ENCODE data around the gene PALM2AKAP2.

DNA sequence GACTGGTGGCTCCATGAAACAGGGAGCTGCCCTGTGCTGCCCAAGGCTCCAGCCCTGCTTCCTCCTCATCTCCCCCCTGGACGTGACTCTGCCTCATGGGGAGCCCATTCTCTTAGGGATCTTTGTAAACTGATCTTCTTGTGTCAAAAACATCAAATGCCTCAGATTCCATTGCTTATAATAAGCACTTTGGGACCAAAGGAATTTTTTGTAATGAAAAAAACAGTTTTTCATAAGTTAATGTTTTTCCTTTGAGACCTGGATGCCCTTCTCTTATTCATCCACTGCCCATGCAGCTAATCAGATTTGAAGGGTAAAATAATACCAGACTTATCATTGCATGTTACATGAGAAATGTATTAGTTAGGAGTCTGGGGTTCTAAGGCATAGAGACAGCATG is 41.7 kb downstream of the PALM2AKAP2 start:
- no peak for TF ChIP-seq RAD21 (conservative IDR thresholded peaks at IDR 0.05 in 1 of 2, IDR thresholded peaks at IDR 0.05 in 1 of 2)
- TF ChIP-seq, protein P1, sequence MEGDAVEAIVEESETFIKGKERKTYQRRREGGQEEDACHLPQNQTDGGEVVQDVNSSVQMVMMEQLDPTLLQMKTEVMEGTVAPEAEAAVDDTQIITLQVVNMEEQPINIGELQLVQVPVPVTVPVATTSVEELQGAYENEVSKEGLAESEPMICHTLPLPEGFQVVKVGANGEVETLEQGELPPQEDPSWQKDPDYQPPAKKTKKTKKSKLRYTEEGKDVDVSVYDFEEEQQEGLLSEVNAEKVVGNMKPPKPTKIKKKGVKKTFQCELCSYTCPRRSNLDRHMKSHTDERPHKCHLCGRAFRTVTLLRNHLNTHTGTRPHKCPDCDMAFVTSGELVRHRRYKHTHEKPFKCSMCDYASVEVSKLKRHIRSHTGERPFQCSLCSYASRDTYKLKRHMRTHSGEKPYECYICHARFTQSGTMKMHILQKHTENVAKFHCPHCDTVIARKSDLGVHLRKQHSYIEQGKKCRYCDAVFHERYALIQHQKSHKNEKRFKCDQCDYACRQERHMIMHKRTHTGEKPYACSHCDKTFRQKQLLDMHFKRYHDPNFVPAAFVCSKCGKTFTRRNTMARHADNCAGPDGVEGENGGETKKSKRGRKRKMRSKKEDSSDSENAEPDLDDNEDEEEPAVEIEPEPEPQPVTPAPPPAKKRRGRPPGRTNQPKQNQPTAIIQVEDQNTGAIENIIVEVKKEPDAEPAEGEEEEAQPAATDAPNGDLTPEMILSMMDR (IDR thresholded peaks at IDR 0.05), result no peak
- TF ChIP-seq SREBF2 (IDR thresholded peaks at IDR 0.05), result no peak
